Measurements from ENCODE around the gene CDKL1. TPM values are rescaled to one million over a fixed set of nuclear protein-coding genes. Genes with fewer than 3 reads are reported as not detected.

Gene CDKL1
- polyA plus RNA-seq, 1 donor (not counting 4 experiments of a cell fraction or from before 2014, with no cell fraction given): 4.7 TPM

DNA sequence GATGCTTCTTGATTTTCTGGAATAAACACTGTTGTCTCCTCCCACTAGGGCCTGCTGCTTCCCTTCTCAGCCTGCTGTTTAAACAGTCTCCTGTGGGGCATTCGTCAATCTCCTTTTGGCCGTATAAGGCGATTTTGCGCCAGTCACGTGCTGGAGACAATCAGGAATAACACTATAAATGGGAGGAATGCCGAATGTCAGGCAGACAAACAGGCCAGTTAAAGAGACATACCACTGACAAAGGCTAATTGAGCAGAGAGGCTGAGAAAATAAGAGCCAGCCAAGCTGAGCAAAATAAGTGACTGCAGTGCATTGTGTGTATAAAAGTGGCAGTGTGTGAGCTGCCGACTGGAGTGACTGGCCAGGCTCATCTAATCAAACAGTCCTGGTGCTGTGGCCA is 61.3 kb downstream of the CDKL1 start:
- Histone ChIP-seq H3K9ac (ENCODE audit: control insufficient read depth, extremely low read depth, insufficient read depth, low read length) (peak overlapping the region; percentile 16), H3K9me1 (ENCODE audit: control insufficient read depth, extremely low read depth, insufficient read depth, low read length) (peaks cover 2% of the 10 kb centered on the region), H2AFZ (ENCODE audit: control insufficient read depth, low read length) (peak overlapping the region; percentile 28), H3K4me1 (ENCODE audit: control insufficient read depth, extremely low read depth, insufficient read depth, low read length) (peaks cover 25% of the 10 kb centered on the region), H4K20me1 (ENCODE audit: control insufficient read depth, extremely low read depth, insufficient read depth, low read length) (no peaks in the 10 kb centered on the region), H3K4me3 (ENCODE audit: control insufficient read depth in 2 of 3, extremely low read depth in 1 of 3, insufficient read depth in 2 of 3, low read depth in 1 of 3, low read length in 3 of 3) (no peak overlapping the region), H3K27me3 (ENCODE audit: control insufficient read depth, extremely low read depth, insufficient read depth, low read length) (no peaks in the 10 kb centered on the region), H3K9me3 (ENCODE audit: control insufficient read depth, low read depth, low read length) (no peaks in the 10 kb centered on the region), H3K4me2 (ENCODE audit: control insufficient read depth, extremely low read depth, insufficient read depth, low read depth, low read length) (no peak overlapping the region), H3K36me3 (ENCODE audit: control insufficient read depth in 2 of 2, extremely low read depth in 1 of 2, insufficient read depth in 2 of 2, low read length in 2 of 2) (peaks cover 0 to 2% of the 10 kb centered on the region in 2 experiments), H3K79me2 (ENCODE audit: control insufficient read depth, insufficient read depth, low read length) (no peaks in the 10 kb centered on the region), H3K27ac (ENCODE audit: control insufficient read depth, insufficient read depth, low read length) (no peak overlapping the region)
- dilution Hi-C loops (cut with MboI; ENCODE audit: extremely low pct_ligation_motif_present, low sequenced_read_pairs): no loop called here
- TF ChIP-seq, protein P1, sequence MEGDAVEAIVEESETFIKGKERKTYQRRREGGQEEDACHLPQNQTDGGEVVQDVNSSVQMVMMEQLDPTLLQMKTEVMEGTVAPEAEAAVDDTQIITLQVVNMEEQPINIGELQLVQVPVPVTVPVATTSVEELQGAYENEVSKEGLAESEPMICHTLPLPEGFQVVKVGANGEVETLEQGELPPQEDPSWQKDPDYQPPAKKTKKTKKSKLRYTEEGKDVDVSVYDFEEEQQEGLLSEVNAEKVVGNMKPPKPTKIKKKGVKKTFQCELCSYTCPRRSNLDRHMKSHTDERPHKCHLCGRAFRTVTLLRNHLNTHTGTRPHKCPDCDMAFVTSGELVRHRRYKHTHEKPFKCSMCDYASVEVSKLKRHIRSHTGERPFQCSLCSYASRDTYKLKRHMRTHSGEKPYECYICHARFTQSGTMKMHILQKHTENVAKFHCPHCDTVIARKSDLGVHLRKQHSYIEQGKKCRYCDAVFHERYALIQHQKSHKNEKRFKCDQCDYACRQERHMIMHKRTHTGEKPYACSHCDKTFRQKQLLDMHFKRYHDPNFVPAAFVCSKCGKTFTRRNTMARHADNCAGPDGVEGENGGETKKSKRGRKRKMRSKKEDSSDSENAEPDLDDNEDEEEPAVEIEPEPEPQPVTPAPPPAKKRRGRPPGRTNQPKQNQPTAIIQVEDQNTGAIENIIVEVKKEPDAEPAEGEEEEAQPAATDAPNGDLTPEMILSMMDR (optimal IDR thresholded peaks at IDR 0.05 in 1 of 3, IDR thresholded peaks at IDR 0.05 in 1 of 3, conservative IDR thresholded peaks at IDR 0.05 in 1 of 3; ENCODE audit: extremely low read depth in 1 of 3, insufficient read depth in 2 of 3, low read length in 3 of 3): no peak
- no peak for TF ChIP-seq EZH2 (IDR thresholded peaks at IDR 0.05; ENCODE audit: low read length)
- FAIRE-seq (no peak), DNase-seq (ENCODE audit: low read depth, low spot score) (no peak)

DNA sequence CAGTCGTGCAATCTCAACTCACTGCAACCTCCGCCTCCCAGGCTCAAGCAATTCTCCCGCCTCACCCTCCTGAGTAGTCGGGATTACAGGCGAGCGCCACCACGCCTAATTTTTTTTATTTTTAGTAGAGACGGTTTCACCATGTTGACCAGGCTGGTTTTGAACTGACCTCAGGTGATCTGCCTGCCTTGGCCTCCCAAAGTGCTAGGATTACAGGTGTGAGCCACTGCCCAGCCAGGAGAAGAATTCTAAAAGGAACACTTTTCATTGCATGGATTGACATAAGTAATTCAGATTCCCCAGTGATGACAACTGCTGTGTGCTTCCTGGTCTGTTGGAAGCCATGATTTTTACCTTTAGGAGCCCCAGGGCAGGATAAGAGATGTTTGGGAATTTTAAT is 62.5 kb downstream of the CDKL1 start:
- peaks cover 2% of the 10 kb centered on the region for H3K9me1 ChIP-seq (ENCODE audit: control insufficient read depth, extremely low read depth, insufficient read depth, low read length)
- peaks cover 2 to 4% of the 10 kb centered on the region in 2 experiments for H3K36me3 ChIP-seq (ENCODE audit: control insufficient read depth in 2 of 2, extremely low read depth in 1 of 2, insufficient read depth in 2 of 2, low read length in 2 of 2)
- H3K4me2 ChIP-seq (ENCODE audit: control insufficient read depth, extremely low read depth, insufficient read depth, low read depth, low read length): no peak overlapping the region
- DNase-seq (ENCODE audit: low read depth, low spot score): no peak
- H3K9ac ChIP-seq (ENCODE audit: control insufficient read depth, extremely low read depth, insufficient read depth, low read length): no peak overlapping the region
- H3K27ac ChIP-seq (ENCODE audit: control insufficient read depth, insufficient read depth, low read length): no peak overlapping the region
- no peaks in the 10 kb centered on the region for H3K27me3 ChIP-seq (ENCODE audit: control insufficient read depth, extremely low read depth, insufficient read depth, low read length)
- no peak overlapping the region for H2AFZ ChIP-seq (ENCODE audit: control insufficient read depth, low read length)
- TF ChIP-seq, protein P1 (optimal IDR thresholded peaks at IDR 0.05 in 1 of 3, IDR thresholded peaks at IDR 0.05 in 1 of 3, conservative IDR thresholded peaks at IDR 0.05 in 1 of 3; ENCODE audit: extremely low read depth in 1 of 3, insufficient read depth in 2 of 3, low read length in 3 of 3): no peak
- no peak for TF ChIP-seq EZH2 (IDR thresholded peaks at IDR 0.05; ENCODE audit: low read length)
- H4K20me1 ChIP-seq (ENCODE audit: control insufficient read depth, extremely low read depth, insufficient read depth, low read length): no peaks in the 10 kb centered on the region
- FAIRE-seq: no peak
- no peaks in the 10 kb centered on the region for H3K79me2 ChIP-seq (ENCODE audit: control insufficient read depth, insufficient read depth, low read length)
- dilution Hi-C loops (cut with MboI; ENCODE audit: extremely low pct_ligation_motif_present, low sequenced_read_pairs): no loop called here
- no peaks in the 10 kb centered on the region for H3K9me3 ChIP-seq (ENCODE audit: control insufficient read depth, low read depth, low read length)
- no peak overlapping the region for H3K4me3 ChIP-seq (ENCODE audit: control insufficient read depth in 2 of 3, extremely low read depth in 1 of 3, insufficient read depth in 2 of 3, low read depth in 1 of 3, low read length in 3 of 3)
- H3K4me1 ChIP-seq (ENCODE audit: control insufficient read depth, extremely low read depth, insufficient read depth, low read length): peaks cover 25% of the 10 kb centered on the region

Measured in keratinocyte (primary cell).